Pancreas (tissue), 10 donors: ENCODE measurements around the gene CCSAP. TPM values are rescaled to one million over a fixed set of nuclear protein-coding genes. Genes with fewer than 3 reads are reported as not detected.
A peak's percentile ranks its signal among the peaks of the same experiment; 100 is the strongest.

Source experiments
- ATAC-seq, 4 donors: fragments of 200-7000 bp; cut with Tn5 transposase; one replicate each; pipeline versions ENCODE4 v1.8.0 to v1.9.1; 2020; ENCODE audit warnings: mild to moderate bottlenecking in 4 of 4, moderate library complexity in 4 of 4
- DNase-seq, 6 donors: peaks; one replicate each; pipeline ENCODE4 v3.0.0-alpha.2; 2020
- FAIRE-seq: peaks from 2 replicates; lab custom pipeline; 2012; peaks lifted over from hg19 to GRCh38; lab: Jason Lieb, UNC
- H3K27ac ChIP-seq, 4 donors: fragments of 200-600 bp; sonication (generic); 1 replicate in 3 of 4; 2 replicates in 1 of 4; pipeline versions ENCODE4 v1.5.0 to v1.8.0; 2020
- H3K27me3 ChIP-seq, 4 donors: fragments of 200-600 bp; one replicate each; pipeline ENCODE4 v1.8.0; 2021
- H3K36me3 ChIP-seq, 3 donors: fragments of 200-600 bp; sonication (generic) in 1 of 3; one replicate each; pipeline versions ENCODE4 v1.5.0 to v1.8.0; 2020 to 2021
- H3K4me1 ChIP-seq, 3 donors: fragments of 200-600 bp; one replicate each; pipeline ENCODE4 v1.8.0; 2021
- H3K4me3 ChIP-seq, 4 donors: fragments of 200-600 bp; sonication (generic) in 2 of 4; one replicate each; pipeline versions ENCODE4 v1.5.0 to v1.8.0; 2020 to 2021
- H3K9me3 ChIP-seq, 4 donors: fragments of 200-600 bp; one replicate each; pipeline ENCODE4 v1.8.0; 2021
- WGBS, 2 donors: extraction: QIAGEN DNeasy Blood & Tissue Kit; methylation state at CpG; one replicate each; pipeline ENCODE4 v1.1.7; 2013; 5-methylcytosine and 5-hydroxymethylcytosine counted together
- intact Hi-C, 3 donors: fragments of 100-400 bp; cut with DNase I; formaldehyde crosslinking; loops; one replicate each; pipeline versions ENCODE4 v1.11.1 to v1.14.2; 2022
- polyA plus RNA-seq, 2 donors: library from polyadenylated mRNA; stranded (reverse); fragments of 200-250 nt; gene quantifications; one replicate each; pipeline ENCODE4 v1.2.3, GENCODE V29; 2013
- total RNA-seq, 6 donors: library from RNA; stranded (reverse); fragmentation: NEBNext Ultra II Directional in 4 of 6; extraction: Animal tissue kit (Norgen Biotek cat#: 25700) in 4 of 6; gene quantifications; one replicate each; pipeline versions ENCODE4 v1.2.1 to v1.2.4, GENCODE V29; 2021 to 2023
- TF ChIP-seq, protein P1 (sequence below), 4 donors: fragments of 200-600 bp; sonication (generic) in 3 of 4; IDR thresholded peaks; one replicate each; pipeline versions ENCODE4 v1.5.0 to v1.8.0; 2021; ENCODE audit warnings: antibody characterized with exemption in 4 of 4
- donor health status: healthy with polysubstance abuse.
- donor health status: DM: no; HTN: no; CAD: no; lungs with moderate emphysema.
- donor health status: DM: no; HTN: no; CAD: no.
- donor health status: control.
- donor health status: control.
- donor health status: Bipolar disorder and iron deficiency.
- donor health status: DM: yes; HTN: yes; CAD: no.
- donor health status: DM: no; HTN: no; CAD: no.
- donor health status: DM: no; HTN: no; CAD: no.
- donor health status: DM: yes; HTN: yes; CAD: no.

The CCSAP gene, protein sequence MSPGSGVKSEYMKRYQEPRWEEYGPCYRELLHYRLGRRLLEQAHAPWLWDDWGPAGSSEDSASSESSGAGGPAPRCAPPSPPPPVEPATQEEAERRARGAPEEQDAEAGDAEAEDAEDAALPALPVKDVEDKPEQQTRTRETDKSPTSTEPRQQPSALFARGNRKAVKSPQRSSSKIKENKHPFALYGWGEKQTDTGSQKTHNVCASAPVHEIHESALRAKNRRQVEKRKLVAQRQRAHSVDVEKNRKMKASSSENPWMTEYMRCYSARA
- total RNA-seq (1 to 10 TPM in 5 of 6 donors, under 1 TPM in 1; 0.97 to 3.1 (median 1.4) TPM), polyA plus RNA-seq (1 to 10 TPM; 1.7 to 4.6 TPM)

DNA sequence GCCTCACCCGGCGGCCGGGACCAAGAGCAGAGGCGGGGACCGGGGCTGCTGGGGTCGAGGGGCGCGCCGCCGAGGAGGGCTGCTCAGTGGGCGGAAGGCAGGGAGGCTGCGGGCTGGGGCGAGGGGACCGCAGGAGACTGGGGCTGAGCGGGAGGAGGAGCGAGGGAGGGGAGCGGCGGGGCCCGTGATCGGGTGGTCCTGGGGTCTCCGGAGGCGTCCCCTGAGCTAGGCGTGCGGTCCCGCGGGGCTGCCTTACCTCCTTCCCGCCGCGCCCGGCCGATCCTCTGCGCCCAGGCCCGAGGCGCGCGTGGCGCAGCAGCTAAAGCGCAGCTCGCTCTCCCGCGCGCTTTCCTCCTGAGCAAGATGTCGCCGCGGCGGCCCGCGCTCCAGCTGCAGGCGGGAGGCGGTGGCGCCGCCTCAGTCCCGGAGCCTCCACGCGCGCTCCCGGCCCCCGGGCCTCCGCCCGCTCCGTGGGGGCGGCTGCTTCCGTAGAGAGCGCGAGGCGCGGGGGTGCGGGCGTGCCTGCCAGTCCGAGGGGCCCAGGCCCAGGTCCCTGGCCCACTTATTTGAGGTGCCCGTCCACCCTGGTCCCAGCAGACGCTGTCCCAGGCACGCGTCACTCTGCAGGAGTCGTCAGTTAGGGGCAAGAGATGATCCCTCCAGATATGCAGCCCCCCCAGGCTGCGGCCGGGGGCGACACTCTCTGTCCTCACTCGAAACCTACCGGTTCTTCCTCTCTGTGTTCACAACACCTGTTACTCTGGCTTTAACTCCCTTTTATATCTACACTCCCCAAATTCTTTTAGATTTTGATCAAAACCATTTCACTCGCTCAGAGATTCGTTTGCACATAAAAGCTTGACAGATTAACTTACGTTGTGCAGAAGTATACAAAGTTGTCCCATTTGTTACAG, at the start of gene CCSAP:
TSS of gene CCSAP (minus strand) at position 392 of the 914 bp plus-strand sequence. CDS start 582 bp downstream, outside the sequence.
- peak; percentile 35 to 82 (median 53) for DNase-seq
- Histone ChIP-seq H3K4me3 (peak within 1 kb of the TSS; percentile 89 to 94 (median 92)), H3K27ac (peak within 1 kb of the TSS; percentile 66 to 85 (median 78)), H3K9me3 (no peaks in the 10 kb centered on the region), H3K36me3 (no peaks in the 10 kb centered on the region), H3K27me3 (no peaks in the 10 kb centered on the region), H3K4me1 (peaks cover 0 to 4% (median 0%) of the 10 kb centered on the region in 3 donors)
- intact Hi-C loops, result no loop called here
- TF ChIP-seq, protein P1, sequence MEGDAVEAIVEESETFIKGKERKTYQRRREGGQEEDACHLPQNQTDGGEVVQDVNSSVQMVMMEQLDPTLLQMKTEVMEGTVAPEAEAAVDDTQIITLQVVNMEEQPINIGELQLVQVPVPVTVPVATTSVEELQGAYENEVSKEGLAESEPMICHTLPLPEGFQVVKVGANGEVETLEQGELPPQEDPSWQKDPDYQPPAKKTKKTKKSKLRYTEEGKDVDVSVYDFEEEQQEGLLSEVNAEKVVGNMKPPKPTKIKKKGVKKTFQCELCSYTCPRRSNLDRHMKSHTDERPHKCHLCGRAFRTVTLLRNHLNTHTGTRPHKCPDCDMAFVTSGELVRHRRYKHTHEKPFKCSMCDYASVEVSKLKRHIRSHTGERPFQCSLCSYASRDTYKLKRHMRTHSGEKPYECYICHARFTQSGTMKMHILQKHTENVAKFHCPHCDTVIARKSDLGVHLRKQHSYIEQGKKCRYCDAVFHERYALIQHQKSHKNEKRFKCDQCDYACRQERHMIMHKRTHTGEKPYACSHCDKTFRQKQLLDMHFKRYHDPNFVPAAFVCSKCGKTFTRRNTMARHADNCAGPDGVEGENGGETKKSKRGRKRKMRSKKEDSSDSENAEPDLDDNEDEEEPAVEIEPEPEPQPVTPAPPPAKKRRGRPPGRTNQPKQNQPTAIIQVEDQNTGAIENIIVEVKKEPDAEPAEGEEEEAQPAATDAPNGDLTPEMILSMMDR (IDR thresholded peaks at IDR 0.05), result no peak
- peak; percentile 73 to 79 (median 76) for ATAC-seq
- 0 to 1% methylated on average over 37 to 83 of the region's 83 CpGs for WGBS, 2 donors
- FAIRE-seq, result no peak

DNA sequence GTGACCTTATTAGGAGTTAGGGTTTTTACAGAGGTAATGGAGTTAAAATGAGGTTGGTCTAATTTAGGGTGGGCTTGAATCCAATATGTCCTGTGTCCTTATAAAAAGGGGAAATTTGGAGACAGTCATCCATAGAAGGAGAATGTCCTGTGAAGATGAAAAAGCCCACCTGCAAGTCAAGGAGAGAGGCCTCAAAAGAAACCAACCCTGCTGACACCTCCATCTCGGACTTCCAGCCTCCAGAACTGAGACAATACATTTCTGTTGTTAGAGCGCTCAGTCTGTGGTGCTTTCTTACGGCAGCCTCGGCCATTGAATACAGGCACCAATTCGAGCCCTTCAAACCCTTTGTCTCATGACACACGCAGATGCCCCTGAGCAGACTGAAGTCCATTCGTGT, 47.3 kb upstream of the CCSAP start:
- DNase-seq (no peak), FAIRE-seq (no peak), ATAC-seq (no peak)
- no peaks in the 10 kb centered on the region for H3K36me3 ChIP-seq
- WGBS, 2 donors, result 86 to 92% methylated on average over 7 of the region's 7 CpGs
- H3K9me3 ChIP-seq, result no peaks in the 10 kb centered on the region
- no peak overlapping the region for H3K4me3 ChIP-seq
- no peaks in the 10 kb centered on the region for H3K4me1 ChIP-seq
- H3K27me3 ChIP-seq, result no peaks in the 10 kb centered on the region
- intact Hi-C loops, result no loop called here
- H3K27ac ChIP-seq, result no peak overlapping the region
- TF ChIP-seq, protein P1 (IDR thresholded peaks at IDR 0.05), result no peak

- no peaks in the 10 kb centered on the region for H3K27me3 ChIP-seq
- H3K9me3 ChIP-seq, result no peaks in the 10 kb centered on the region
- H3K4me1 ChIP-seq, result no peaks in the 10 kb centered on the region
- no peak overlapping the region for H3K27ac ChIP-seq
- WGBS, 2 donors, result 69 to 78% methylated on average over 7 of the region's 7 CpGs
- no peak for ATAC-seq
- intact Hi-C loops, result no loop called here
- no peaks in the 10 kb centered on the region for H3K36me3 ChIP-seq
- TF ChIP-seq, protein P1 (IDR thresholded peaks at IDR 0.05), result no peak
- H3K4me3 ChIP-seq, result no peak overlapping the region
- FAIRE-seq, result no peak
- DNase-seq, result no peak
Observed at GRCh38 chr1:229388897-229389580, 46.2 kb upstream of the CCSAP start.

DNA sequence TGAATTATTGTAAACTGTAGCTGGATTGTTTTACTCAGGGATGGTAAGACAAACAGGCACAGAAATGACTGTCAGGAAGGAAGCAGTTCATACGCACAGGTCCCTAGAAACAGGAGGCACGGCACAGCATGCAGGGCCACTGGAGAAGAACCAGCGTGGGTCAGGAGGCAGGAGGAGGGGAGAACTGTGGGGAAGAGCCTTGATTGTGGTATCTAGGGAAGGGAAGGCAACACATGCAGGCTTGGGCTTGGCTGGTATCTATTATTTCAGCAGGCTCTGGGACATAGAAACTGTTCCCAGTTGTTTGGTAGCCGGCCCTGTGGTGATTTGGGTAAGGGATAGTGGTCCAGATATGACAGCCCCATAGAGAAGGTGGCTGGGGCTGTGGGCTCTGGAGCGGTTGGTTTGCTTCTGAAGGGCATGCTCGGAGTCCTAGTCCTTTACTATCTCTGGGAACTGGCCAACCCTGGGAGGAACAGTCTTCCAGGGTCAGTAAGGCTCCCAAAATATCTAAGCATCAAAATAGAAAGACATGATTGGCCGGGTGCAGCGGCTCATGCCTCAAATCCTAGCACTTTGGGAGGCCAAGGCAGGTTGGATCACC, 43.1 kb upstream of the CCSAP start:
- WGBS, 2 donors, result 84 to 89% methylated on average over 8 of the region's 8 CpGs
- Histone ChIP-seq H3K36me3 (no peaks in the 10 kb centered on the region), H3K4me3 (no peak overlapping the region), H3K4me1 (no peaks in the 10 kb centered on the region), H3K27me3 (no peaks in the 10 kb centered on the region), H3K9me3 (no peaks in the 10 kb centered on the region), H3K27ac (no peak overlapping the region)
- FAIRE-seq, result no peak
- DNase-seq, result no peak
- no peak for ATAC-seq
- TF ChIP-seq, protein P1 (IDR thresholded peaks at IDR 0.05), result no peak
- intact Hi-C loops, result no loop called here
